Measurements from ENCODE around the gene TOX2. TPM values are rescaled to one million over a fixed set of nuclear protein-coding genes. Genes with fewer than 3 reads are reported as not detected.

The TOX2 gene
- total RNA-seq, 2 donors from 2014 or later: 8.8 to 52.8 TPM

- Histone ChIP-seq H3K9me3 (no peaks in the 10 kb centered on the region), H3K27ac (no peak overlapping the region), H3K4me3 (no peak overlapping the region), H3K36me3 (no peaks in the 10 kb centered on the region), H3K4me1 (replicated peaks) (no peaks in the 10 kb centered on the region), H3K27me3 (replicated peaks; ENCODE audit: insufficient read depth) (no peaks in the 10 kb centered on the region)
- TF ChIP-seq CTCF (IDR thresholded peaks at IDR 0.05) (no peak), POLR2AphosphoS5 (IDR thresholded peaks at IDR 0.05) (no peak), POLR2A (IDR thresholded peaks at IDR 0.05) (no peak)
- intact Hi-C loops (cut with DNase I): loop anchor here (10.0 kb wide), 1 partner anchor 157 kb away; the partner anchor contains the start of gene TOX2
- no peak for DNase-seq (ENCODE audit: low spot score)
- 79% methylated on average over 11 of the region's 11 CpGs for WGBS
Measured at GRCh38 chr20:44071526-44072111, 157.0 kb downstream of the TOX2 start.

GRCh38 chr20:44072384-44072783 is 157.7 kb downstream of the TOX2 start:
- intact Hi-C loops (cut with DNase I): loop anchor here (10.0 kb wide), 1 partner anchor 158 kb away; the partner anchor contains the start of gene TOX2
- Histone ChIP-seq H3K27me3 (replicated peaks; ENCODE audit: insufficient read depth) (no peaks in the 10 kb centered on the region), H3K4me1 (replicated peaks) (no peaks in the 10 kb centered on the region), H3K27ac (no peak overlapping the region), H3K36me3 (no peaks in the 10 kb centered on the region), H3K4me3 (no peak overlapping the region), H3K9me3 (no peaks in the 10 kb centered on the region)
- WGBS: 65% methylated on average over 6 of the region's 6 CpGs
- no peak for DNase-seq (ENCODE audit: low spot score)
- TF ChIP-seq POLR2AphosphoS5 (IDR thresholded peaks at IDR 0.05): no peak
- TF ChIP-seq CTCF (IDR thresholded peaks at IDR 0.05): no peak
- no peak for TF ChIP-seq POLR2A (IDR thresholded peaks at IDR 0.05)

GRCh38 chr20:44073011-44073674 is 158.5 kb downstream of the TOX2 start:
- TF ChIP-seq POLR2AphosphoS5 (IDR thresholded peaks at IDR 0.05) (no peak), POLR2A (IDR thresholded peaks at IDR 0.05) (no peak), CTCF (IDR thresholded peaks at IDR 0.05) (no peak)
- no peaks in the 10 kb centered on the region for H3K27me3 ChIP-seq (replicated peaks; ENCODE audit: insufficient read depth)
- no peak overlapping the region for H3K4me3 ChIP-seq
- intact Hi-C loops (cut with DNase I): loop anchor here (10.0 kb wide), 1 partner anchor 158 kb away; the partner anchor contains the start of gene TOX2
- no peak overlapping the region for H3K27ac ChIP-seq
- no peaks in the 10 kb centered on the region for H3K4me1 ChIP-seq (replicated peaks)
- no peak for DNase-seq (ENCODE audit: low spot score)
- H3K9me3 ChIP-seq: no peaks in the 10 kb centered on the region
- no peaks in the 10 kb centered on the region for H3K36me3 ChIP-seq
- WGBS: 81% methylated on average over 15 of the region's 16 CpGs

GRCh38 chr20:44073675-44074071 is 159.0 kb downstream of the TOX2 start:
- no peak for DNase-seq (ENCODE audit: low spot score)
- Histone ChIP-seq H3K4me1 (replicated peaks) (no peaks in the 10 kb centered on the region), H3K36me3 (no peaks in the 10 kb centered on the region), H3K27me3 (replicated peaks; ENCODE audit: insufficient read depth) (no peaks in the 10 kb centered on the region), H3K9me3 (no peaks in the 10 kb centered on the region), H3K27ac (no peak overlapping the region), H3K4me3 (no peak overlapping the region)
- TF ChIP-seq CTCF (IDR thresholded peaks at IDR 0.05): no peak
- TF ChIP-seq POLR2AphosphoS5 (IDR thresholded peaks at IDR 0.05): no peak
- no peak for TF ChIP-seq POLR2A (IDR thresholded peaks at IDR 0.05)
- intact Hi-C loops (cut with DNase I): loop anchor here (10.0 kb wide), 1 partner anchor 159 kb away; the partner anchor contains the start of gene TOX2
- 77% methylated on average over 6 of the region's 6 CpGs for WGBS

All from prostate gland (tissue), 2 donors.